Cardiac muscle cell (in vitro differentiated cells and primary cell): ENCODE results near the gene ASCC1. TPM values are rescaled to one million over a fixed set of nuclear protein-coding genes. Genes with fewer than 3 reads are reported as not detected.

Experiments used
- DNase-seq, 2 donors: peaks; one replicate each; pipeline versions ENCODE4 v3.0.0 to v3.0.0-alpha.2; 2010 to 2017; ENCODE audit warnings: low read depth in 1 of 2, low spot score in 1 of 2
- H3K27ac ChIP-seq: fragments of 200-600 bp; sonication (generic); 2 replicates; pipeline ENCODE4 v1.5.1; 2016
- H3K27me3 ChIP-seq: fragments of 200-600 bp; sonication (generic); 2 replicates; pipeline ENCODE4 v1.6.0; 2016; ENCODE audit warnings: control low read depth
- H3K36me3 ChIP-seq: fragments of 200-600 bp; sonication (generic); 2 replicates; pipeline ENCODE4 v1.5.1; 2016; ENCODE audit warnings: control low read depth
- H3K4me1 ChIP-seq: fragments of 200-600 bp; sonication (generic); 2 replicates; pipeline ENCODE4 v1.8.1; 2017; ENCODE audit warnings: low read depth, mild to moderate bottlenecking, mixed run types
- H3K4me3 ChIP-seq: fragments of 200-600 bp; sonication (generic); 2 replicates; pipeline ENCODE4 v1.5.1; 2016; ENCODE audit warnings: mild to moderate bottlenecking
- H3K9me3 ChIP-seq: fragments of 200-600 bp; sonication (generic); 2 replicates; pipeline ENCODE4 v1.5.1; 2017; ENCODE audit warnings: low read depth, mild to moderate bottlenecking, control low read depth
- polyA plus RNA-seq: library from polyadenylated mRNA; unstranded; fragments of >200 nt; fragmentation: Nextera tagmentation; extraction: Ambion mirVana; gene quantifications from 2 replicates; pipeline ENCODE4 v1.2.1, GENCODE V29; 2016
- total RNA-seq: library from RNA; depleted of rRNA; stranded (reverse); fragments of >200 nt; gene quantifications from 2 replicates; pipeline ENCODE4 v1.2.3, GENCODE V29; 2016
- TF ChIP-seq, protein P1 (sequence below): IDR thresholded peaks from 2 replicates; pipeline ENCODE4 v1.5.1; 2012; ENCODE audit warnings: low read depth, mild to moderate bottlenecking, low read length

Gene ASCC1
- total and polyA plus RNA-seq, 2 experiments from 2014 or later: 41.3 to 58.4 TPM

DNA sequence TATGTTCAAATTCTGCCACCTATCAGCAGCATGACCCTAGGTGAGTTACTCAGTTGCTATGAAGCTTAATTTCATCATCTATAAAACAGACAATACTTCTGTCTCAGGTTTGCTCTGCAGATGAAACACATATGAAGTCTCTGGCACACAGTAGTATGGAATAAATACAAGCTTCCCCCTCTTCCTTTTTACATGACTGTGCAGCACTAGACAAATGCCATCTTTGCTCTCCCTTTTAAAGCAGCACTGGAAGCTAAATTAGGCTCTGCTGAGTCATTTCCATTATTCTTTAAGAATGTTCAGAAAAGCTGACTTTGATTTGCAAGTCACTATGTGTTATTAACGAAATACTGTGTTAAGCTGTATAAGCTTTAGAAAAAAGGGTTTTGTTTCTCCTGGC lies 40.9 kb downstream of the ASCC1 start:
- H3K27me3 ChIP-seq: no peaks in the 10 kb centered on the region
- DNase-seq: peak in 1 of 2 donors; percentile 30
- no peaks in the 10 kb centered on the region for H3K36me3 ChIP-seq
- H3K9me3 ChIP-seq: no peaks in the 10 kb centered on the region
- H3K4me3 ChIP-seq: no peak overlapping the region
- peak overlapping the region; percentile 82 for H3K27ac ChIP-seq
- H3K4me1 ChIP-seq: peaks cover 53% of the 10 kb centered on the region
- TF ChIP-seq, protein P1, sequence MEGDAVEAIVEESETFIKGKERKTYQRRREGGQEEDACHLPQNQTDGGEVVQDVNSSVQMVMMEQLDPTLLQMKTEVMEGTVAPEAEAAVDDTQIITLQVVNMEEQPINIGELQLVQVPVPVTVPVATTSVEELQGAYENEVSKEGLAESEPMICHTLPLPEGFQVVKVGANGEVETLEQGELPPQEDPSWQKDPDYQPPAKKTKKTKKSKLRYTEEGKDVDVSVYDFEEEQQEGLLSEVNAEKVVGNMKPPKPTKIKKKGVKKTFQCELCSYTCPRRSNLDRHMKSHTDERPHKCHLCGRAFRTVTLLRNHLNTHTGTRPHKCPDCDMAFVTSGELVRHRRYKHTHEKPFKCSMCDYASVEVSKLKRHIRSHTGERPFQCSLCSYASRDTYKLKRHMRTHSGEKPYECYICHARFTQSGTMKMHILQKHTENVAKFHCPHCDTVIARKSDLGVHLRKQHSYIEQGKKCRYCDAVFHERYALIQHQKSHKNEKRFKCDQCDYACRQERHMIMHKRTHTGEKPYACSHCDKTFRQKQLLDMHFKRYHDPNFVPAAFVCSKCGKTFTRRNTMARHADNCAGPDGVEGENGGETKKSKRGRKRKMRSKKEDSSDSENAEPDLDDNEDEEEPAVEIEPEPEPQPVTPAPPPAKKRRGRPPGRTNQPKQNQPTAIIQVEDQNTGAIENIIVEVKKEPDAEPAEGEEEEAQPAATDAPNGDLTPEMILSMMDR: no peak

DNA sequence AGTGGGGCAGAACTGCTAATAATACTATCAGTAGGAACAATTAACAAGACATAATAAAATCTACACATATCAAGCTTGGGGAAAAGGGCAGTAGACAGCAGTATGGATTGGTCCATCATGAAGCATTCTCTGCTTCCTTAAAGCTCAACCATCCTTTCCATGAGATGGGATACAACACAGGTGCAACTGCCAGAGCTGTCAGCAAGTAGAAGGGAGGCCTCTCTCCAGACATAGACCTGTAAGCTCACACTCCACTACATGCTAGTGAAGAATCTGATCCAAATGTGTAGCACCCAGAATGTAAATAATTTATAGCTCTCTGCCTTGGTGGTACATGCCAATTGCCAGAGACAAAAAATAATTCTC lies 41.8 kb downstream of the ASCC1 start:
- peaks cover 59% of the 10 kb centered on the region for H3K4me1 ChIP-seq
- H3K27me3 ChIP-seq: no peaks in the 10 kb centered on the region
- H3K27ac ChIP-seq: peak overlapping the region; percentile 37
- no peaks in the 10 kb centered on the region for H3K9me3 ChIP-seq
- no peak overlapping the region for H3K4me3 ChIP-seq
- TF ChIP-seq, protein P1: no peak
- no peaks in the 10 kb centered on the region for H3K36me3 ChIP-seq
- no peak for DNase-seq

DNA sequence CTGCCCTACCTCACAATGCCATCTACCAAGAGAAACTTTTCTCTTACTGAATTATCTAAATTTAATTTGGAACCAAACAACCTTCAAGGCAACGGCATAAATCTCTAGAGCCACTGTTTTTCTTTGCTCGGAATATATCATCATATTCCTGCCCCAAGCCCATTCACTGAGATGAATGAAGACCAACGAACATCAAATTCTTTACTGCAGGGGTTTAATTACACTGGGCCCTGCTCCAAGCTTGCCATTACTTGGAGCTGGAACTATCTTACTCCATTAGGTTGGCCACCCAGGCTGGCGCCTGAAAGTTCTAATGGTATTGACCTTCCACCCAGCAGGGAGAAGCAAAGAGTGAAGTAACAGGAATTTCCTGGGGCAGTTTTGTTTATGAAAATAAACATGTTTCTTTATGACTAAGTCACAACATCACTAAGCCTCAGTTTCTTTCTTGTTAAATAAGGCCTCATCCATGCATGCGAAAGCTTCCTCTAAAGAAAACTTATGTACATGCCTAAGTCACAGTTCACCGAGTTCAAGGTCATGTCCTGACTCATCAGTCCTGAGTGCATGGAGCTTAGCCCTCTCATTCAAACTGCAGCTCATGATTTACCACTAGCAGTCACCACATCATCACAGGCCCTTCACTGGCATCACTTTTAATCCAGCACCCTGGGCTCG lies 42.3 kb downstream of the ASCC1 start:
- DNase-seq: no peak
- H3K4me1 ChIP-seq: peaks cover 59% of the 10 kb centered on the region
- no peaks in the 10 kb centered on the region for H3K36me3 ChIP-seq
- TF ChIP-seq, protein P1: no peak
- no peaks in the 10 kb centered on the region for H3K27me3 ChIP-seq
- no peaks in the 10 kb centered on the region for H3K9me3 ChIP-seq
- H3K4me3 ChIP-seq: no peak overlapping the region
- peak overlapping the region; percentile 37 for H3K27ac ChIP-seq

DNA sequence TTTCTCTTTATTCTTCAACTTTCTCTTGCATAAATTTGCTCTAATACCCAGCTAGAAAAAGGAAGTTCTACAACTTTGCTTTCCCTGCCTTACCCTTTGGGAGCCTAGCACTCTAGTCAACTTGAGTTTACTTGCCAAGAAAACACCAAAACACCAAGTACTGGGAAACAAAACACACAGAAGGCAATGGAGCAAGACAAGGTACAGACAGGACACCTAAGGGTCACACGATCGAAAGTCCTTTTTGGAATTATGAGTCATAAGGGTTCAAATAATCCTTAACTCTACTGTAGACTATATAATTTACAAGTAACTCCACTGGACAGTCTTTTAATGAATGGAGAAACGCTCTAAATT lies 42.8 kb downstream of the ASCC1 start:
- no peak overlapping the region for H3K4me3 ChIP-seq
- H3K27ac ChIP-seq: no peak overlapping the region
- no peaks in the 10 kb centered on the region for H3K27me3 ChIP-seq

DNA sequence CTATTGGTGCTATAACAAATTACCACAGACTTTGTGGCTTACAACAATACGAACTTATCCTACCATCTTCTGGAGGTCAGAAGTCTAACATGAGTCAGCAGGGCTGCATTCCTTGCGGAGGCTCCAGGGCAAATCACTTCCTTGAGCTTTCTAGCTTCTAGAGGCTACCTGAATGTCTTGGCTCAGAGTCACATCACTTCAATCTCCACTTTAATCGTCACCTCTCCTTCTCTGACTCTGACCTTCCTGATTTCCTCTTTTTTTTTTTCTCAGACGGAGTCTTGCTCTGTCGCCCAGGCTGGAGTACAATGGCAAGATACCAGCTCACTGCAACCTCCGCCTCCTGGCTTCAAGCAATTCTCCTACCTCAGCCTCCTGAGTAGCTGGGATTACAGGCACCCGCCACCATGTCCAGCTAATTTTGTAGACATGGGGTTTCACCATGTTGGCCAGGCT lies 44.9 kb downstream of the ASCC1 start:
- Histone ChIP-seq H3K36me3 (no peaks in the 10 kb centered on the region), H3K27me3 (no peaks in the 10 kb centered on the region), H3K9me3 (no peaks in the 10 kb centered on the region), H3K4me1 (peaks cover 36% of the 10 kb centered on the region), H3K4me3 (no peak overlapping the region), H3K27ac (no peak overlapping the region)
- TF ChIP-seq, protein P1: no peak
- DNase-seq: peak in 1 of 2 donors; percentile 81

More for the DNA sequence above, 42.8 kb downstream of the ASCC1 start:
- peaks cover 57% of the 10 kb centered on the region for H3K4me1 ChIP-seq
- DNase-seq: no peak
- TF ChIP-seq, protein P1: no peak
- no peaks in the 10 kb centered on the region for H3K9me3 ChIP-seq
- no peaks in the 10 kb centered on the region for H3K36me3 ChIP-seq
